ENCODE data around the gene GRM1. TPM values are rescaled to one million over a fixed set of nuclear protein-coding genes. Genes with fewer than 3 reads are reported as not detected.

GRM1 gene
- total RNA-seq, 1 donor from 2014 or later: 0.45 TPM

GRCh38 chr6:146410851-146411595 is 382.2 kb downstream of the GRM1 start:
- ATAC-seq: no peak
- no peak for DNase-seq (ENCODE audit: low spot score)
- intact Hi-C loops (cut with DNase I): no loop called here

- intact Hi-C loops (cut with DNase I): no loop called here
- DNase-seq (ENCODE audit: low spot score): no peak
- no peak for ATAC-seq
These were observed 390.7 kb downstream of the GRM1 start for GRCh38 chr6:146419576-146419975.

GRCh38 chr6:146420255-146420654 is 391.4 kb downstream of the GRM1 start:
- ATAC-seq: no peak
- no peak for DNase-seq (ENCODE audit: low spot score)
- intact Hi-C loops (cut with DNase I): no loop called here

- ATAC-seq (no peak), DNase-seq (ENCODE audit: low spot score) (no peak)
- intact Hi-C loops (cut with DNase I): no loop called here
These were observed 394.0 kb downstream of the GRM1 start for GRCh38 chr6:146422789-146423375.

- intact Hi-C loops (cut with DNase I): no loop called here
- ATAC-seq (no peak), DNase-seq (ENCODE audit: low spot score) (no peak)
These were observed 394.6 kb downstream of the GRM1 start for GRCh38 chr6:146423452-146423851.

GRCh38 chr6:146426516-146426915 is 397.7 kb downstream of the GRM1 start:
- ATAC-seq (no peak), DNase-seq (ENCODE audit: low spot score) (no peak)
- intact Hi-C loops (cut with DNase I): no loop called here

- intact Hi-C loops (cut with DNase I): no loop called here
- ATAC-seq: no peak
- DNase-seq (ENCODE audit: low spot score): no peak
These were observed 401.0 kb downstream of the GRM1 start for GRCh38 chr6:146429831-146430230.

GRCh38 chr6:146433881-146434731 is 405.2 kb downstream of the GRM1 start:
- DNase-seq (ENCODE audit: low spot score): no peak
- peak; percentile 46 for ATAC-seq
- intact Hi-C loops (cut with DNase I): no loop called here

GRCh38 chr6:146434732-146435390 is 406.0 kb downstream of the GRM1 start:
- ATAC-seq: no peak
- DNase-seq (ENCODE audit: low spot score): no peak
- intact Hi-C loops (cut with DNase I): no loop called here

GRCh38 chr6:146441907-146442306 is 413.0 kb downstream of the GRM1 start:
- no peak for DNase-seq (ENCODE audit: low spot score)
- intact Hi-C loops (cut with DNase I): no loop called here
- no peak for ATAC-seq

GRCh38 chr6:146444189-146444588 is 415.3 kb downstream of the GRM1 start:
- DNase-seq (ENCODE audit: low spot score) (no peak), ATAC-seq (no peak)
- intact Hi-C loops (cut with DNase I): no loop called here

- intact Hi-C loops (cut with DNase I): no loop called here
- no peak for ATAC-seq
- DNase-seq (ENCODE audit: low spot score): no peak
These were observed 416.4 kb downstream of the GRM1 start for GRCh38 chr6:146445233-146445632.

- DNase-seq (ENCODE audit: low spot score) (no peak), ATAC-seq (no peak)
- intact Hi-C loops (cut with DNase I): no loop called here
These were observed 428.0 kb downstream of the GRM1 start for GRCh38 chr6:146456886-146457285.

GRCh38 chr6:146460941-146461340 is 432.1 kb downstream of the GRM1 start:
- DNase-seq (ENCODE audit: low spot score) (no peak), ATAC-seq (no peak)
- intact Hi-C loops (cut with DNase I): no loop called here

GRCh38 chr6:146470091-146470770 is 441.4 kb downstream of the GRM1 start:
- ATAC-seq: no peak
- DNase-seq (ENCODE audit: low spot score): no peak
- intact Hi-C loops (cut with DNase I): no loop called here

GRCh38 chr6:146472918-146473317 is 444.1 kb downstream of the GRM1 start:
- intact Hi-C loops (cut with DNase I): no loop called here
- ATAC-seq (no peak), DNase-seq (ENCODE audit: low spot score) (no peak)

- intact Hi-C loops (cut with DNase I): no loop called here
- ATAC-seq (no peak), DNase-seq (ENCODE audit: low spot score) (no peak)
These were observed 452.7 kb downstream of the GRM1 start for GRCh38 chr6:146481527-146481926.

GRCh38 chr6:146484411-146484810 is 455.5 kb downstream of the GRM1 start:
- ATAC-seq: no peak
- intact Hi-C loops (cut with DNase I): no loop called here
- DNase-seq (ENCODE audit: low spot score): no peak

Measured in sciatic nerve (tissue), 2 donors.